Measurements from ENCODE around the gene HBS1L.

Gene HBS1L

DNA sequence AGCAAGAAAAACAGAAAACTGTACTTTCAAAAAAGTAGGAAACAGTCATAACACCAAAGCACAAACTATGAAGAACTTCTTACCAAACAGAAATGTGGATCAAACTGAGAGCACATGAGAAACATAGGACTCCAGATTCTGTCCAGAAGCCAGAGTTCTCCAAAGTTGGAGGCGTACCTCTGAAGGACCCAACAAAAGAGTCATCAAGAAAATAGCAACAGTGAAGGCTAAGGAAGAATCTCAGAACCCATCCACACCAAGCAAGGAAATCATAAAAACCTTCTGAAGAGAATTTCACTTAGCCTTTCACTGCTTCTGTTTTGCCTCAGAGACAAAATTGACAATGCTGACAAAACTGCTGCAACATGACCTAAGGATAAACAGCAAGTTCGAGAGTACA, 29.4 kb downstream of the HBS1L start:
- H3K27ac ChIP-seq (ENCODE audit: low read depth, low read length) = no peak overlapping the region
- H2BK15ac ChIP-seq (replicated peaks; ENCODE audit: low read depth) = no peak overlapping the region
- no peaks in the 10 kb centered on the region for H3K4me1 ChIP-seq (ENCODE audit: control insufficient read depth, low read depth, low read length)
- H4K8ac ChIP-seq (ENCODE audit: low read depth, low read length) = no peak overlapping the region
- H3K27me3 ChIP-seq (ENCODE audit: insufficient read depth, low read length, poor library complexity) = no peaks in the 10 kb centered on the region
- WGBS (ENCODE audit: extremely low coverage, insufficient coverage, low lambda C conversion rate) = no CpG with 5 or more reads among the region's 2 CpGs
- no peak overlapping the region for H3K4me3 ChIP-seq (ENCODE audit: low read length)
- H3K9ac ChIP-seq (ENCODE audit: low read length) = no peak overlapping the region
- H3K56ac ChIP-seq (ENCODE audit: low read length) = no peak overlapping the region
- H4K5ac ChIP-seq (ENCODE audit: low read length) = no peak overlapping the region
- peaks cover 2% of the 10 kb centered on the region for H3K79me1 ChIP-seq (ENCODE audit: low read length)
- H3K4me2 ChIP-seq (ENCODE audit: low read length) = no peak overlapping the region
- no peak overlapping the region for H2BK120ac ChIP-seq (ENCODE audit: low read depth, low read length)
- no peak overlapping the region for H2AK5ac ChIP-seq (ENCODE audit: low read length)
- peaks cover under 1% of the 10 kb centered on the region for H3K36me3 ChIP-seq (ENCODE audit: control insufficient read depth, insufficient read depth, low read length)
- no peak for DNase-seq
- no peaks in the 10 kb centered on the region for H3K79me2 ChIP-seq (ENCODE audit: control insufficient read depth, insufficient read depth, low read length)
- no peak overlapping the region for H3K23ac ChIP-seq (ENCODE audit: low read length)
- no peak overlapping the region for H3K4ac ChIP-seq (ENCODE audit: low read depth, low read length)
- no peak overlapping the region for H2BK5ac ChIP-seq (ENCODE audit: low read length)
- H3K18ac ChIP-seq (ENCODE audit: low read length) = no peak overlapping the region

DNA sequence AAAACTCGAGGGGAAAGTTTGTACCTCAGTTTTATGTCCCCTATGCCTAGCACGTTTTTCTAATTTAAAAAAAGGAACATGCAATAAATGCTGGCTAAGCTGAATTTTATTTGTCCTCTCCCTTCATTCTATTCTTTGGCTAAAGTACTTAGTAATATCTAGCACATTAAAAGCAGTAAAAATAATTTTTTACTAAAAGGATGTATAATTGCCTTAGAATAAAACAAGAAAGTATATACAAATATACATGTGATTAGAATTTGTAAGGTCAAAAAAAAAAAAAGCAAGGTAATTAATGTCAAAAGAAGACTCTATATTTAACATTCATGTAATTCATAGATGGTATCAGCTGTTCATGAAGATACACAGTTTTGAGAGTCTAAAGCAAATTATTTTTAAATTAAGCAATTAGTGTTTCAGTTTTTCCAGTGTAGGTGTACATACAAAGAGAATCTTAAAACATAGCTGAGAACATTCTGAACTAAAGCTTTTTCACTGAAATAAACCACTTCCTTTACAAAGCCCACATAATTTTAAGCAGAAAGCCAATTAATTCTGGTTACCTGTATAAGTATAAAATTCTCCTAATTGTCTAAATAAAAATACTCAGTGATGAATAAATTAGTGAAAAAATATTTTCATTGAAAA, 32.4 kb downstream of the HBS1L start:
- no peaks in the 10 kb centered on the region for H3K79me2 ChIP-seq (ENCODE audit: control insufficient read depth, insufficient read depth, low read length)
- H3K27me3 ChIP-seq (ENCODE audit: insufficient read depth, low read length, poor library complexity) = no peaks in the 10 kb centered on the region
- no peak overlapping the region for H2BK15ac ChIP-seq (replicated peaks; ENCODE audit: low read depth)
- no peak overlapping the region for H3K9ac ChIP-seq (ENCODE audit: low read length)
- no peak overlapping the region for H2BK5ac ChIP-seq (ENCODE audit: low read length)
- WGBS (ENCODE audit: extremely low coverage, insufficient coverage, low lambda C conversion rate) = no CpG with 5 or more reads among the region's 2 CpGs
- no peak overlapping the region for H4K8ac ChIP-seq (ENCODE audit: low read depth, low read length)
- H3K79me1 ChIP-seq (ENCODE audit: low read length) = no peaks in the 10 kb centered on the region
- H4K5ac ChIP-seq (ENCODE audit: low read length) = no peak overlapping the region
- no peaks in the 10 kb centered on the region for H3K36me3 ChIP-seq (ENCODE audit: control insufficient read depth, insufficient read depth, low read length)
- H3K4me3 ChIP-seq (ENCODE audit: low read length) = no peak overlapping the region
- no peak overlapping the region for H2AK5ac ChIP-seq (ENCODE audit: low read length)
- H3K4me2 ChIP-seq (ENCODE audit: low read length) = no peak overlapping the region
- no peak overlapping the region for H3K4ac ChIP-seq (ENCODE audit: low read depth, low read length)
- H3K4me1 ChIP-seq (ENCODE audit: control insufficient read depth, low read depth, low read length) = no peaks in the 10 kb centered on the region
- no peak overlapping the region for H3K18ac ChIP-seq (ENCODE audit: low read length)
- no peak overlapping the region for H2BK120ac ChIP-seq (ENCODE audit: low read depth, low read length)
- no peak overlapping the region for H3K23ac ChIP-seq (ENCODE audit: low read length)
- H3K27ac ChIP-seq (ENCODE audit: low read depth, low read length) = no peak overlapping the region
- DNase-seq = no peak
- H3K56ac ChIP-seq (ENCODE audit: low read length) = no peak overlapping the region

DNA sequence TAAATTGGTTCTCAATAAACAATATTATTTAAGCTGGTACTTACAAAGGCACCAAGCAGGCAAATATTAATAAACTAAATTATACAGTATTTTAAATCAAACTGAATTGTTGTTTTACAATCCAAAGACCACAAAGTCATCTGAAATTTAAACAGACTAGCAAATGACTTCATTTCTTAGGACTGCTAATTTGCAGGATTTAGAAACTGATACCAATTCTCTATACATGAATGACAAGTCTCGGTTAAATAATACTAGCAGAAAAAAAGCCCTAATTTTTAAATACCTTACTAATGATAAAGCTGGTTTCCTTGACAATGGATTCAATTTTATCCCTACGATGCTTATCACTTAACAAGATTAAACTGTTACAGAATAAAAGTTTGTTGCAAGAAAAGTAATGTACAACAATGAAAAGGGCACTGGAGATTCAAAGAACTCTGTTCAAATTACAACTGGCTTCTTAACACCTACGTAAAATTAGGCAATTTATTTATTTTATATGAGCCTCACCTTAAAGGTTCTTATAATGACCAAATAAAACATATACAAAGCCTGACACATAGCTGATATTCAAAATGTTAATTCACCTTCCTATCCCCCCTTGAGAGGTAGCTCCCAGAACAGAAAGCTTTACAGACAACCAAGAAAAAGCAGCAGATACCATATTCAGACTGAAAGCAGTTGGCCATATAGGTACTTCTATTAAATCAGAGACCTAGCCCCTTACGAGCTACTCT, 33.1 kb downstream of the HBS1L start:
- Histone ChIP-seq H3K79me2 (ENCODE audit: control insufficient read depth, insufficient read depth, low read length) (no peaks in the 10 kb centered on the region), H3K56ac (ENCODE audit: low read length) (no peak overlapping the region), H3K27ac (ENCODE audit: low read depth, low read length) (no peak overlapping the region), H3K4ac (ENCODE audit: low read depth, low read length) (no peak overlapping the region), H3K4me2 (ENCODE audit: low read length) (no peak overlapping the region), H3K36me3 (ENCODE audit: control insufficient read depth, insufficient read depth, low read length) (no peaks in the 10 kb centered on the region), H3K18ac (ENCODE audit: low read length) (no peak overlapping the region), H4K5ac (ENCODE audit: low read length) (no peak overlapping the region), H2BK5ac (ENCODE audit: low read length) (no peak overlapping the region), H2BK15ac (replicated peaks; ENCODE audit: low read depth) (no peak overlapping the region), H3K4me3 (ENCODE audit: low read length) (no peak overlapping the region), H3K23ac (ENCODE audit: low read length) (no peak overlapping the region), H2BK120ac (ENCODE audit: low read depth, low read length) (no peak overlapping the region), H3K9ac (ENCODE audit: low read length) (no peak overlapping the region), H2AK5ac (ENCODE audit: low read length) (no peak overlapping the region), H3K79me1 (ENCODE audit: low read length) (no peaks in the 10 kb centered on the region), H4K8ac (ENCODE audit: low read depth, low read length) (no peak overlapping the region), H3K4me1 (ENCODE audit: control insufficient read depth, low read depth, low read length) (no peaks in the 10 kb centered on the region), H3K27me3 (ENCODE audit: insufficient read depth, low read length, poor library complexity) (no peaks in the 10 kb centered on the region)
- WGBS (ENCODE audit: extremely low coverage, insufficient coverage, low lambda C conversion rate) = no CpG with 5 or more reads among the region's 4 CpGs
- DNase-seq = no peak

DNA sequence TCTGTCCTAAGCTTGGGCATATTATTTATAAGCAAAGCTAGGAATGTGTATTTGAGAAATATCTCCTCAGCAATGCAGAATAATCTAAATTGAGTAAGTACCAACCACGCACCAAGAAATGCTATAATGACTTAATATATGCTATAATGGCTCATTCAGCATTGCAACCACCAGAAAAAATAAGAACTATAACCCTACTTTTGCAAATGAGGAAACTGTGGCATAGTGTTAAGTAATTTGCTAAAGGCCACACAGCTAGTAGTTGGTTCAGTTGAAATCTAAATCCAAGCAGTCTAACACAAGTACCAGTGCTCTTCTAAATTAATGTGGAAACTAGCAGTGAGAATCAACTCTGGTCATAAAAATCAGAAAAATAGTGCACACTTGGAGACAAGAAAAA, 35.7 kb downstream of the HBS1L start:
- no peaks in the 10 kb centered on the region for H3K36me3 ChIP-seq (ENCODE audit: control insufficient read depth, insufficient read depth, low read length)
- no peak overlapping the region for H3K4me2 ChIP-seq (ENCODE audit: low read length)
- no peaks in the 10 kb centered on the region for H3K4me1 ChIP-seq (ENCODE audit: control insufficient read depth, low read depth, low read length)
- H4K8ac ChIP-seq (ENCODE audit: low read depth, low read length) = no peak overlapping the region
- no peak overlapping the region for H4K5ac ChIP-seq (ENCODE audit: low read length)
- H2BK120ac ChIP-seq (ENCODE audit: low read depth, low read length) = no peak overlapping the region
- H3K18ac ChIP-seq (ENCODE audit: low read length) = no peak overlapping the region
- H3K27me3 ChIP-seq (ENCODE audit: insufficient read depth, low read length, poor library complexity) = no peaks in the 10 kb centered on the region
- no peak overlapping the region for H3K56ac ChIP-seq (ENCODE audit: low read length)
- no peak overlapping the region for H3K23ac ChIP-seq (ENCODE audit: low read length)
- H3K9ac ChIP-seq (ENCODE audit: low read length) = no peak overlapping the region
- H2BK15ac ChIP-seq (replicated peaks; ENCODE audit: low read depth) = no peak overlapping the region
- WGBS (ENCODE audit: extremely low coverage, insufficient coverage, low lambda C conversion rate) = no CpG with 5 or more reads among the region's 1 CpG
- H3K79me1 ChIP-seq (ENCODE audit: low read length) = no peaks in the 10 kb centered on the region
- no peak overlapping the region for H3K27ac ChIP-seq (ENCODE audit: low read depth, low read length)
- no peaks in the 10 kb centered on the region for H3K79me2 ChIP-seq (ENCODE audit: control insufficient read depth, insufficient read depth, low read length)
- DNase-seq = no peak
- no peak overlapping the region for H3K4me3 ChIP-seq (ENCODE audit: low read length)
- no peak overlapping the region for H2BK5ac ChIP-seq (ENCODE audit: low read length)
- no peak overlapping the region for H2AK5ac ChIP-seq (ENCODE audit: low read length)
- H3K4ac ChIP-seq (ENCODE audit: low read depth, low read length) = no peak overlapping the region

DNA sequence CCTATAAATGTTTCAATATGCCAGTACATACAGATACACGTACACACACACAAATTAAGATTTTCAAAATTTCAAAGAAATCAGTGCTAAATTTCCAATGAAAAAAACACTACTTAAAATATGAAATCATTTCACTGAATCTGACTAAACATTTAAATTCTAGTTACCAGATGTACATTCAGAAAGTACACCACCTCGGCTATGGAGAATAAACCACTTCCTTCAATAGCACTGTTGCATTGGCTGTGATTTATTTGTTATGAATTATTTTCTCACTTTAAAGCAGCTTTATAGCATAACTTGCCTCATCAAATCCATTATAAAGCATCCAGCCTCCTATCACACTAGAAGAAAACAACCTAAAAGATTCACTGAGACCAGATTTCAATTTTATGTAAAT, 36.6 kb downstream of the HBS1L start:
- no peak overlapping the region for H3K18ac ChIP-seq (ENCODE audit: low read length)
- H3K27ac ChIP-seq (ENCODE audit: low read depth, low read length) = no peak overlapping the region
- no peak overlapping the region for H3K4ac ChIP-seq (ENCODE audit: low read depth, low read length)
- no peak overlapping the region for H3K23ac ChIP-seq (ENCODE audit: low read length)
- no CpG with 5 or more reads among the region's 2 CpGs for WGBS (ENCODE audit: extremely low coverage, insufficient coverage, low lambda C conversion rate)
- no peak overlapping the region for H3K4me2 ChIP-seq (ENCODE audit: low read length)
- no peak overlapping the region for H3K4me3 ChIP-seq (ENCODE audit: low read length)
- no peaks in the 10 kb centered on the region for H3K79me1 ChIP-seq (ENCODE audit: low read length)
- H3K9ac ChIP-seq (ENCODE audit: low read length) = no peak overlapping the region
- H2BK15ac ChIP-seq (replicated peaks; ENCODE audit: low read depth) = no peak overlapping the region
- H3K79me2 ChIP-seq (ENCODE audit: control insufficient read depth, insufficient read depth, low read length) = no peaks in the 10 kb centered on the region
- DNase-seq = no peak
- H3K27me3 ChIP-seq (ENCODE audit: insufficient read depth, low read length, poor library complexity) = no peaks in the 10 kb centered on the region
- H3K4me1 ChIP-seq (ENCODE audit: control insufficient read depth, low read depth, low read length) = no peaks in the 10 kb centered on the region
- H2BK5ac ChIP-seq (ENCODE audit: low read length) = no peak overlapping the region
- no peak overlapping the region for H2AK5ac ChIP-seq (ENCODE audit: low read length)
- no peak overlapping the region for H3K56ac ChIP-seq (ENCODE audit: low read length)
- no peak overlapping the region for H4K8ac ChIP-seq (ENCODE audit: low read depth, low read length)
- H3K36me3 ChIP-seq (ENCODE audit: control insufficient read depth, insufficient read depth, low read length) = no peaks in the 10 kb centered on the region
- H4K5ac ChIP-seq (ENCODE audit: low read length) = no peak overlapping the region
- H2BK120ac ChIP-seq (ENCODE audit: low read depth, low read length) = no peak overlapping the region

All from mesendoderm (in vitro differentiated cells).